K562 (cell line): Measurements from ENCODE around the gene RNF39. TPM values are rescaled to one million over a fixed set of nuclear protein-coding genes. Genes with fewer than 3 reads are reported as not detected.

Source experiments
- ATAC-seq: fragments of 200-7000 bp; cut with Tn5 transposase; 3 replicates; pipeline ENCODE4 v1.9.1; 2020; ENCODE audit warnings: moderate library complexity
- BruUV-seq: library from RNA; stranded (reverse); fragments of 400-500 nt; replicated peaks from 2 replicates; lab custom pipeline; 2021; lab: Mats Ljungman, UMichigan
- CTCF ChIA-PET: fragments of 300-600 bp; formaldehyde crosslinking; extraction: SDS; loops from one replicate; lab custom pipeline; 2021; ENCODE audit warnings: low intra/inter-chr PET ratio; lab: Yijun Ruan, JAX
- POLR2A ChIA-PET: fragments of 300-600, 350-650 bp; sonication (Branson Sonifier 250); formaldehyde crosslinking; extraction: SDS; loops from one replicate; lab custom pipeline; 2021; ENCODE audit warnings: antibody characterized with exemption, inconsistent platforms; lab: Yijun Ruan, JAX
- DNase-seq, 4 experiments: peaks; one replicate each; pipeline versions ENCODE4 v3.0.0 to v3.0.0-alpha.2; 2011 to 2018; ENCODE audit warnings: low spot score in 3 of 4, mixed read lengths in 3 of 4; ENCODE audit errors: extremely low read depth in 1 of 4
- FAIRE-seq: peaks from 2 replicates; lab custom pipeline; 2011; peaks lifted over from hg19 to GRCh38; lab: Jason Lieb, UNC
- H2AFZ ChIP-seq: 2 replicates; pipeline ENCODE4 v1.6.0; 2011; ENCODE audit warnings: low read depth, low read length, control low read depth, inconsistent platforms
- H3K27ac ChIP-seq: fragments of 200-600 bp; 3 replicates; pipeline ENCODE4 v1.8.0; 2011; ENCODE audit warnings: low read depth, mild to moderate bottlenecking, control low read depth, inconsistent platforms, low read length, moderate library complexity, mixed read lengths; ENCODE audit errors: extremely low read depth
- H3K27me3 ChIP-seq, 2 experiments: fragments of 300-600 bp in 1 of 2; 2 replicates in 1 of 2; 3 replicates in 1 of 2; pipeline versions ENCODE4 v1.6.0 to v1.8.0; 2011; ENCODE audit warnings: inconsistent platforms in 2 of 2, low read length in 2 of 2, mild to moderate bottlenecking in 1 of 2, mixed read lengths in 1 of 2, moderate library complexity in 1 of 2; ENCODE audit not compliant: control insufficient read depth in 2 of 2, insufficient read depth in 2 of 2
- H3K36me3 ChIP-seq: fragments of 300-600 bp; 3 replicates; pipeline ENCODE4 v1.8.0; 2011; ENCODE audit warnings: mild to moderate bottlenecking, low read length, inconsistent platforms; ENCODE audit not compliant: control insufficient read depth, insufficient read depth
- H3K4me1 ChIP-seq, 2 experiments: fragments of 200-600 bp in 1 of 2; replicated peaks in 1 of 2; 2 replicates in 1 of 2; 3 replicates in 1 of 2; pipeline versions ENCODE4 v1.5.1 to v1.8.0; 2011; ENCODE audit warnings: inconsistent platforms in 2 of 2, low read length in 2 of 2, mild to moderate bottlenecking in 1 of 2, mixed read lengths in 1 of 2, moderate library complexity in 1 of 2; ENCODE audit not compliant: control insufficient read depth in 2 of 2, insufficient read depth in 2 of 2
- H3K4me2 ChIP-seq: 2 replicates; pipeline ENCODE4 v1.6.1; 2011; ENCODE audit warnings: low read length, control low read depth, inconsistent platforms, mixed read lengths; ENCODE audit not compliant: insufficient read depth
- H3K4me3 ChIP-seq: fragments of 200-600 bp; sonication (generic), shearing (Covaris generic); 2 replicates; pipeline ENCODE4 v1.5.1; 2016; ENCODE audit warnings: control low read depth, inconsistent platforms
- H3K79me2 ChIP-seq: fragments of 200-600 bp; 3 replicates; pipeline ENCODE4 v1.8.0; 2011; ENCODE audit warnings: low read length, inconsistent platforms; ENCODE audit not compliant: control insufficient read depth, insufficient read depth
- H3K9ac ChIP-seq, 2 experiments: 2 replicates each; pipeline versions ENCODE4 v1.6.0 to v1.6.1; 2011; ENCODE audit warnings: low read depth in 2 of 2, low read length in 2 of 2, control low read depth in 1 of 2, inconsistent platforms in 1 of 2, mild to moderate bottlenecking in 1 of 2, mixed read lengths in 1 of 2; ENCODE audit not compliant: insufficient read depth in 1 of 2
- H3K9me1 ChIP-seq: one replicate; pipeline ENCODE4 v1.6.0; 2011; ENCODE audit warnings: inconsistent platforms, mild to moderate bottlenecking, low read length, moderate library complexity; ENCODE audit not compliant: control insufficient read depth, insufficient read depth
- H3K9me3 ChIP-seq: replicated peaks from 2 replicates; pipeline ENCODE4 v1.5.1; 2011; ENCODE audit warnings: low read depth, low read length, inconsistent platforms; ENCODE audit not compliant: control insufficient read depth, insufficient read depth
- H4K20me1 ChIP-seq: replicated peaks from 2 replicates; pipeline ENCODE4 v1.6.1; 2011; ENCODE audit warnings: low read length, inconsistent platforms, mixed read lengths; ENCODE audit not compliant: control insufficient read depth, insufficient read depth
- FOS ChIP-seq: IDR thresholded peaks from 3 replicates; pipeline ENCODE4 v1.6.1; 2011; ENCODE audit not compliant: insufficient read length; ENCODE audit errors: extremely low read depth
- HMGN3 ChIP-seq: IDR thresholded peaks from 2 replicates; pipeline ENCODE4 v1.6.1; 2011; ENCODE audit warnings: borderline replicate concordance, low read depth, mild to moderate bottlenecking, mixed read lengths, low read length; ENCODE audit not compliant: insufficient read length; ENCODE audit errors: extremely low read depth
- RFX1 ChIP-seq: fragments of 450-650 bp; IDR thresholded peaks from 2 replicates; pipeline ENCODE4 v1.6.1; 2016; ENCODE audit warnings: mild to moderate bottlenecking, moderate library complexity
- SPI1 ChIP-seq: IDR thresholded peaks from 2 replicates; pipeline ENCODE4 v1.6.1; 2011; ENCODE audit warnings: low read depth, low read length, control low read depth, borderline replicate concordance
- WGBS: fragments of 100-300 bp; shearing (Covaris generic); methylation state at CpG from one replicate; pipeline ENCODE4 v1.1.6; 2016; ENCODE audit warnings: low coverage, mixed read lengths; ENCODE audit not compliant: insufficient coverage; ENCODE audit errors: missing lambda C conversion rate; 5-methylcytosine and 5-hydroxymethylcytosine counted together
- in situ Hi-C: fragments of 300-500 bp; cut with MboI; formaldehyde crosslinking; loops from 4 replicates; pipeline ENCODE4 v1.15.0; 2018; ENCODE audit warnings: inconsistent platforms, mixed read lengths
- intact Hi-C: fragments of 100-400 bp; cut with micrococcal nuclease; formaldehyde crosslinking; loops from 2 replicates; pipeline ENCODE4 v1.14.2; 2022
- polyA plus RNA-seq, 8 experiments: library from polyadenylated mRNA; depleted of rRNA in 4 of 8; stranded (reverse) in 5 of 8; unstranded in 3 of 8; fragments of >200 nt; fragmentation: Nextera tagmentation in 2 of 8; fragmentation: Illumina TruSeq in 1 of 8; extraction: Ambion mirVana in 2 of 8; extraction: Trizol in 1 of 8; gene quantifications; 2 replicates each; pipeline versions ENCODE4 v1.2.1 to v1.2.3, GENCODE V29; 2011 to 2014; ENCODE audit warnings: inconsistent platforms in 1 of 8, missing spikeins in 1 of 8
- total RNA-seq, 7 experiments: library from RNA; depleted of rRNA in 6 of 7; stranded (reverse); fragments of >200 nt in 6 of 7; fragmentation: Illumina TruSeq in 2 of 7; extraction: Trizol in 2 of 7; gene quantifications; 2 replicates each; pipeline versions ENCODE4 v1.2.1 to v1.2.3, GENCODE V29; 2011 to 2021; ENCODE audit warnings: low replicate concordance in 1 of 7
- TF ChIP-seq, protein P1 (sequence below): sonication (generic); IDR thresholded peaks from 2 replicates; pipeline ENCODE4 v1.6.1; 2016

The RNF39 gene
- total and polyA plus RNA-seq, 9 of the 15 experiments (the other 6 are each of a cell fraction or from before 2014, with no cell fraction given): not detected

- no peak overlapping the region for H3K9ac ChIP-seq
- H3K4me1 ChIP-seq: no peaks in the 10 kb centered on the region
- H2AFZ ChIP-seq: no peak overlapping the region
- peaks cover 1% of the 10 kb centered on the region; the same call in 1 of the 3 replicates for H3K36me3 ChIP-seq
- no peaks in the 10 kb centered on the region for H3K79me2 ChIP-seq
- H3K27me3 ChIP-seq: no peaks in the 10 kb centered on the region
- H3K9me1 ChIP-seq: no peaks in the 10 kb centered on the region
- DNase-seq: no peak
- no peaks in the 10 kb centered on the region for H4K20me1 ChIP-seq
- H3K4me3 ChIP-seq: no peak overlapping the region
- ATAC-seq: no peak
- TF ChIP-seq, protein P1, sequence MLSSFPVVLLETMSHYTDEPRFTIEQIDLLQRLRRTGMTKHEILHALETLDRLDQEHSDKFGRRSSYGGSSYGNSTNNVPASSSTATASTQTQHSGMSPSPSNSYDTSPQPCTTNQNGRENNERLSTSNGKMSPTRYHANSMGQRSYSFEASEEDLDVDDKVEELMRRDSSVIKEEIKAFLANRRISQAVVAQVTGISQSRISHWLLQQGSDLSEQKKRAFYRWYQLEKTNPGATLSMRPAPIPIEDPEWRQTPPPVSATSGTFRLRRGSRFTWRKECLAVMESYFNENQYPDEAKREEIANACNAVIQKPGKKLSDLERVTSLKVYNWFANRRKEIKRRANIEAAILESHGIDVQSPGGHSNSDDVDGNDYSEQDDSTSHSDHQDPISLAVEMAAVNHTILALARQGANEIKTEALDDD: no peak
- TF ChIP-seq SPI1: peak; percentile 76
- no peak for TF ChIP-seq FOS
- ChIA-PET CTCF (interaction anchor here (0.6 kb wide), 1 partner anchor 64 kb away, joined by 3 read pairs; no protein-coding TSS in a partner anchor), POLR2A (no interaction called here)
- BruUV-seq: no TSS peak
- H3K4me2 ChIP-seq: no peak overlapping the region
- no peaks in the 10 kb centered on the region for H3K9me3 ChIP-seq
- 54% methylated on average over 1 of the region's 1 CpG for WGBS
- intact Hi-C loops (no loop called here), in situ Hi-C loops (no loop called here)
- FAIRE-seq: no peak
- H3K27ac ChIP-seq: no peak overlapping the region
Measured at GRCh38 chr6:30029588-30029987, 46.0 kb downstream of the RNF39 start.

- POLR2A ChIA-PET: no interaction called here
- H3K4me1 ChIP-seq: no peaks in the 10 kb centered on the region
- TF ChIP-seq RFX1: peak; percentile 15; the same call in 1 of the 2 replicates
- no peak for TF ChIP-seq HMGN3
- CTCF ChIA-PET: interaction anchor here (0.7 kb wide), 1 partner anchor 12 kb away, joined by 3 read pairs; no protein-coding TSS in a partner anchor
- ATAC-seq (no peak), FAIRE-seq (no peak), DNase-seq (no peak)
- no peaks in the 10 kb centered on the region for H3K27me3 ChIP-seq
- H3K27ac ChIP-seq: no peak overlapping the region
- H3K79me2 ChIP-seq: no peaks in the 10 kb centered on the region
- no TSS peak for BruUV-seq
- H3K4me3 ChIP-seq: no peak overlapping the region
- H3K9ac ChIP-seq: no peak overlapping the region
- intact Hi-C loops (no loop called here), in situ Hi-C loops (no loop called here)
- no peaks in the 10 kb centered on the region for H3K9me3 ChIP-seq
- no peaks in the 10 kb centered on the region for H3K9me1 ChIP-seq
- WGBS: 70% methylated on average over 1 of the region's 1 CpG
- H2AFZ ChIP-seq: no peak overlapping the region
- no peaks in the 10 kb centered on the region for H3K36me3 ChIP-seq
- H3K4me2 ChIP-seq: no peak overlapping the region
- no peaks in the 10 kb centered on the region for H4K20me1 ChIP-seq
Measured at GRCh38 chr6:30025186-30025585, 50.4 kb downstream of the RNF39 start.
